ENCODE data around the gene UBXN7. TPM values are rescaled to one million over a fixed set of nuclear protein-coding genes. Genes with fewer than 3 reads are reported as not detected.

UBXN7 gene
- total and polyA plus RNA-seq, 2 of the 13 experiments (the other 11 are each of a cell fraction or from before 2014, with no cell fraction given): 12.5 to 15.9 TPM

- TF ChIP-seq ZNF660 (CRISPR knock-in tag; IDR thresholded peaks at IDR 0.05; ENCODE audit: borderline replicate concordance, low read depth) (no peak), FOSL2 (CRISPR knock-in tag; IDR thresholded peaks at IDR 0.05) (0 out of 2 replicates have a peak, but pooled peaks have one; percentile 13), ZNF713 (CRISPR knock-in tag; IDR thresholded peaks at IDR 0.05) (no peak), MED1 (CRISPR knock-in tag; IDR thresholded peaks at IDR 0.05) (no peak; the same call in 1 of the 2 replicates), ZNF75D (CRISPR knock-in tag; IDR thresholded peaks at IDR 0.05; ENCODE audit: borderline replicate concordance) (no peak), ONECUT2 (CRISPR knock-in tag; IDR thresholded peaks at IDR 0.05) (no peak), DNMT3B (CRISPR knock-in tag; conservative IDR thresholded peaks at IDR 0.05) (no peak), NCOA5 (CRISPR knock-in tag; IDR thresholded peaks at IDR 0.05) (no peak), SUZ12 (IDR thresholded peaks at IDR 0.05; ENCODE audit: low read depth, low read length) (no peak), TFDP2 (CRISPR knock-in tag; IDR thresholded peaks at IDR 0.05) (peak; percentile 95), SRY (CRISPR knock-in tag; IDR thresholded peaks at IDR 0.05) (peak; percentile 93; the same call in 1 of the 2 replicates), TBX2 (CRISPR knock-in tag; IDR thresholded peaks at IDR 0.05; ENCODE audit: borderline replicate concordance) (peak; percentile 23; the same call in 1 of the 2 replicates), PHF20 (CRISPR knock-in tag; IDR thresholded peaks at IDR 0.05) (peak; percentile 61; the same call in 1 of the 2 replicates), ZBTB8A (CRISPR knock-in tag; IDR thresholded peaks at IDR 0.05; ENCODE audit: borderline replicate concordance, low read depth) (no peak), ELF1 (CRISPR knock-in tag; IDR thresholded peaks at IDR 0.05) (0 out of 2 replicates have a peak, but pooled peaks have one; percentile 24), ZNF652 (CRISPR knock-in tag; IDR thresholded peaks at IDR 0.05; ENCODE audit: borderline replicate concordance, low read depth) (no peak), THAP11 (CRISPR knock-in tag; IDR thresholded peaks at IDR 0.05) (peak; percentile 50)
- TF ChIP-seq, protein P1, sequence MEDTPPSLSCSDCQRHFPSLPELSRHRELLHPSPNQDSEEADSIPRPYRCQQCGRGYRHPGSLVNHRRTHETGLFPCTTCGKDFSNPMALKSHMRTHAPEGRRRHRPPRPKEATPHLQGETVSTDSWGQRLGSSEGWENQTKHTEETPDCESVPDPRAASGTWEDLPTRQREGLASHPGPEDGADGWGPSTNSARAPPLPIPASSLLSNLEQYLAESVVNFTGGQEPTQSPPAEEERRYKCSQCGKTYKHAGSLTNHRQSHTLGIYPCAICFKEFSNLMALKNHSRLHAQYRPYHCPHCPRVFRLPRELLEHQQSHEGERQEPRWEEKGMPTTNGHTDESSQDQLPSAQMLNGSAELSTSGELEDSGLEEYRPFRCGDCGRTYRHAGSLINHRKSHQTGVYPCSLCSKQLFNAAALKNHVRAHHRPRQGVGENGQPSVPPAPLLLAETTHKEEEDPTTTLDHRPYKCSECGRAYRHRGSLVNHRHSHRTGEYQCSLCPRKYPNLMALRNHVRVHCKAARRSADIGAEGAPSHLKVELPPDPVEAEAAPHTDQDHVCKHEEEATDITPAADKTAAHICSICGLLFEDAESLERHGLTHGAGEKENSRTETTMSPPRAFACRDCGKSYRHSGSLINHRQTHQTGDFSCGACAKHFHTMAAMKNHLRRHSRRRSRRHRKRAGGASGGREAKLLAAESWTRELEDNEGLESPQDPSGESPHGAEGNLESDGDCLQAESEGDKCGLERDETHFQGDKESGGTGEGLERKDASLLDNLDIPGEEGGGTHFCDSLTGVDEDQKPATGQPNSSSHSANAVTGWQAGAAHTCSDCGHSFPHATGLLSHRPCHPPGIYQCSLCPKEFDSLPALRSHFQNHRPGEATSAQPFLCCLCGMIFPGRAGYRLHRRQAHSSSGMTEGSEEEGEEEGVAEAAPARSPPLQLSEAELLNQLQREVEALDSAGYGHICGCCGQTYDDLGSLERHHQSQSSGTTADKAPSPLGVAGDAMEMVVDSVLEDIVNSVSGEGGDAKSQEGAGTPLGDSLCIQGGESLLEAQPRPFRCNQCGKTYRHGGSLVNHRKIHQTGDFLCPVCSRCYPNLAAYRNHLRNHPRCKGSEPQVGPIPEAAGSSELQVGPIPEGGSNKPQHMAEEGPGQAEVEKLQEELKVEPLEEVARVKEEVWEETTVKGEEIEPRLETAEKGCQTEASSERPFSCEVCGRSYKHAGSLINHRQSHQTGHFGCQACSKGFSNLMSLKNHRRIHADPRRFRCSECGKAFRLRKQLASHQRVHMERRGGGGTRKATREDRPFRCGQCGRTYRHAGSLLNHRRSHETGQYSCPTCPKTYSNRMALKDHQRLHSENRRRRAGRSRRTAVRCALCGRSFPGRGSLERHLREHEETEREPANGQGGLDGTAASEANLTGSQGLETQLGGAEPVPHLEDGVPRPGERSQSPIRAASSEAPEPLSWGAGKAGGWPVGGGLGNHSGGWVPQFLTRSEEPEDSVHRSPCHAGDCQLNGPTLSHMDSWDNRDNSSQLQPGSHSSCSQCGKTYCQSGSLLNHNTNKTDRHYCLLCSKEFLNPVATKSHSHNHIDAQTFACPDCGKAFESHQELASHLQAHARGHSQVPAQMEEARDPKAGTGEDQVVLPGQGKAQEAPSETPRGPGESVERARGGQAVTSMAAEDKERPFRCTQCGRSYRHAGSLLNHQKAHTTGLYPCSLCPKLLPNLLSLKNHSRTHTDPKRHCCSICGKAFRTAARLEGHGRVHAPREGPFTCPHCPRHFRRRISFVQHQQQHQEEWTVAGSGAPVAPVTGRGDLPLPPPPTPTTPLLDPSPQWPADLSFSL (CRISPR knock-in tag; IDR thresholded peaks at IDR 0.05): no peak
- TF ChIP-seq, protein P2, sequence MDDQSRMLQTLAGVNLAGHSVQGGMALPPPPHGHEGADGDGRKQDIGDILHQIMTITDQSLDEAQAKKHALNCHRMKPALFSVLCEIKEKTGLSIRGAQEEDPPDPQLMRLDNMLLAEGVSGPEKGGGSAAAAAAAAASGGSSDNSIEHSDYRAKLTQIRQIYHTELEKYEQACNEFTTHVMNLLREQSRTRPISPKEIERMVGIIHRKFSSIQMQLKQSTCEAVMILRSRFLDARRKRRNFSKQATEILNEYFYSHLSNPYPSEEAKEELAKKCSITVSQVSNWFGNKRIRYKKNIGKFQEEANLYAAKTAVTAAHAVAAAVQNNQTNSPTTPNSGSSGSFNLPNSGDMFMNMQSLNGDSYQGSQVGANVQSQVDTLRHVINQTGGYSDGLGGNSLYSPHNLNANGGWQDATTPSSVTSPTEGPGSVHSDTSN (CRISPR knock-in tag; IDR thresholded peaks at IDR 0.05; ENCODE audit: borderline replicate concordance): no peak
- TF ChIP-seq, protein P3, sequence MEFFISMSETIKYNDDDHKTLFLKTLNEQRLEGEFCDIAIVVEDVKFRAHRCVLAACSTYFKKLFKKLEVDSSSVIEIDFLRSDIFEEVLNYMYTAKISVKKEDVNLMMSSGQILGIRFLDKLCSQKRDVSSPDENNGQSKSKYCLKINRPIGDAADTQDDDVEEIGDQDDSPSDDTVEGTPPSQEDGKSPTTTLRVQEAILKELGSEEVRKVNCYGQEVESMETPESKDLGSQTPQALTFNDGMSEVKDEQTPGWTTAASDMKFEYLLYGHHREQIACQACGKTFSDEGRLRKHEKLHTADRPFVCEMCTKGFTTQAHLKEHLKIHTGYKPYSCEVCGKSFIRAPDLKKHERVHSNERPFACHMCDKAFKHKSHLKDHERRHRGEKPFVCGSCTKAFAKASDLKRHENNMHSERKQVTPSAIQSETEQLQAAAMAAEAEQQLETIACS (CRISPR knock-in tag; IDR thresholded peaks at IDR 0.05): no peak
Observed at GRCh38 chr3:196317687-196318467, 114.3 kb downstream of the UBXN7 start, which contains the start of gene DYNLT2B (continued).
